Panc1 (cell line): ENCODE results near the gene CIPC.

Experiments
- CTCF ChIP-seq: fragments of 450-650 bp; IDR thresholded peaks from 2 replicates; pipeline ENCODE4 v1.5.1; 2017; ENCODE audit warnings: mild to moderate bottlenecking
- POLR2AphosphoS5 ChIP-seq: IDR thresholded peaks from 2 replicates; pipeline ENCODE4 v1.6.1; 2012; ENCODE audit warnings: mild to moderate bottlenecking, low read depth, low read length, moderate library complexity
- REST ChIP-seq, 2 experiments: IDR thresholded peaks; 2 replicates each; pipeline ENCODE4 v1.6.1; 2011 to 2012; ENCODE audit warnings: low read depth in 2 of 2, control low read depth in 1 of 2, low read length in 1 of 2, mild to moderate bottlenecking in 1 of 2, moderate library complexity in 1 of 2; ENCODE audit not compliant: insufficient read depth in 1 of 2
- SIN3A ChIP-seq: IDR thresholded peaks from 2 replicates; pipeline ENCODE4 v1.6.1; 2012; ENCODE audit warnings: low read depth, mild to moderate bottlenecking, low read length, moderate library complexity, borderline replicate concordance; ENCODE audit not compliant: insufficient read depth
- TCF7L2 ChIP-seq: IDR thresholded peaks from 2 replicates; pipeline ENCODE4 v1.6.1; 2011; ENCODE audit warnings: mild to moderate bottlenecking, low read depth, low read length, inconsistent platforms

- TF ChIP-seq CTCF (no peak), POLR2AphosphoS5 (no peak), REST (IDR thresholded peaks at IDR 0.05; ENCODE audit: insufficient read depth in 1 of 2, low read depth in 2 of 2, low read length in 1 of 2) (no peak), TCF7L2 (no peak), SIN3A (no peak)
Measured at GRCh38 chr14:77155083-77155482, 57.0 kb downstream of the CIPC start.
